ENCODE results near the gene TCF25.

TCF25 gene

GRCh38 chr16:89949121-89949742 lies 75.8 kb downstream of the TCF25 start:
- peak; percentile 18 for DNase-seq

- no peak for DNase-seq
These were observed 76.4 kb downstream of the TCF25 start for GRCh38 chr16:89949756-89950155.

- no peak for DNase-seq
These were observed 78.1 kb downstream of the TCF25 start for GRCh38 chr16:89951509-89951908.

GRCh38 chr16:89952049-89952448 lies 78.7 kb downstream of the TCF25 start:
- no peak for DNase-seq

GRCh38 chr16:89952551-89952950 lies 79.2 kb downstream of the TCF25 start:
- no peak for DNase-seq

GRCh38 chr16:89953671-89954406 lies 80.4 kb downstream of the TCF25 start:
- DNase-seq, result no peak

- no peak for DNase-seq
These were observed 81.1 kb downstream of the TCF25 start for GRCh38 chr16:89954462-89954861.

GRCh38 chr16:89955001-89955685 lies 81.8 kb downstream of the TCF25 start:
- no peak for DNase-seq

GRCh38 chr16:89956505-89957215 lies 83.3 kb downstream of the TCF25 start:
- DNase-seq, result no peak

GRCh38 chr16:89957216-89957785 lies 83.9 kb downstream of the TCF25 start:
- DNase-seq, result no peak

GRCh38 chr16:89958068-89958467 lies 84.7 kb downstream of the TCF25 start:
- peak; percentile 18 for DNase-seq

GRCh38 chr16:89958596-89958995 lies 85.2 kb downstream of the TCF25 start:
- no peak for DNase-seq

GRCh38 chr16:89960966-89961365 lies 87.6 kb downstream of the TCF25 start:
- DNase-seq, result no peak
